AG09309 (cell line): ENCODE data around the gene TANC1.

ENCODE experiments used
- DNase-seq: peaks from one replicate; pipeline ENCODE4 v3.0.0-alpha.2; 2010; ENCODE audit warnings: low read depth
- H3K4me3 ChIP-seq: 2 replicates; pipeline ENCODE4 v1.5.1; 2011; ENCODE audit warnings: mild to moderate bottlenecking, low read depth, low read length, moderate library complexity; ENCODE audit not compliant: control insufficient read depth
- TF ChIP-seq, protein P1 (sequence below): IDR thresholded peaks from 2 replicates; pipeline ENCODE4 v1.5.1; 2011; ENCODE audit warnings: mild to moderate bottlenecking, low read depth, low read length, inconsistent platforms; ENCODE audit not compliant: insufficient read depth, control insufficient read depth; ENCODE audit errors: missing control alignments

TANC1 gene

GRCh38 chr2:159125858-159126257, 157.4 kb downstream of the TANC1 start:
- TF ChIP-seq, protein P1, sequence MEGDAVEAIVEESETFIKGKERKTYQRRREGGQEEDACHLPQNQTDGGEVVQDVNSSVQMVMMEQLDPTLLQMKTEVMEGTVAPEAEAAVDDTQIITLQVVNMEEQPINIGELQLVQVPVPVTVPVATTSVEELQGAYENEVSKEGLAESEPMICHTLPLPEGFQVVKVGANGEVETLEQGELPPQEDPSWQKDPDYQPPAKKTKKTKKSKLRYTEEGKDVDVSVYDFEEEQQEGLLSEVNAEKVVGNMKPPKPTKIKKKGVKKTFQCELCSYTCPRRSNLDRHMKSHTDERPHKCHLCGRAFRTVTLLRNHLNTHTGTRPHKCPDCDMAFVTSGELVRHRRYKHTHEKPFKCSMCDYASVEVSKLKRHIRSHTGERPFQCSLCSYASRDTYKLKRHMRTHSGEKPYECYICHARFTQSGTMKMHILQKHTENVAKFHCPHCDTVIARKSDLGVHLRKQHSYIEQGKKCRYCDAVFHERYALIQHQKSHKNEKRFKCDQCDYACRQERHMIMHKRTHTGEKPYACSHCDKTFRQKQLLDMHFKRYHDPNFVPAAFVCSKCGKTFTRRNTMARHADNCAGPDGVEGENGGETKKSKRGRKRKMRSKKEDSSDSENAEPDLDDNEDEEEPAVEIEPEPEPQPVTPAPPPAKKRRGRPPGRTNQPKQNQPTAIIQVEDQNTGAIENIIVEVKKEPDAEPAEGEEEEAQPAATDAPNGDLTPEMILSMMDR = no peak
- DNase-seq = no peak

DNA sequence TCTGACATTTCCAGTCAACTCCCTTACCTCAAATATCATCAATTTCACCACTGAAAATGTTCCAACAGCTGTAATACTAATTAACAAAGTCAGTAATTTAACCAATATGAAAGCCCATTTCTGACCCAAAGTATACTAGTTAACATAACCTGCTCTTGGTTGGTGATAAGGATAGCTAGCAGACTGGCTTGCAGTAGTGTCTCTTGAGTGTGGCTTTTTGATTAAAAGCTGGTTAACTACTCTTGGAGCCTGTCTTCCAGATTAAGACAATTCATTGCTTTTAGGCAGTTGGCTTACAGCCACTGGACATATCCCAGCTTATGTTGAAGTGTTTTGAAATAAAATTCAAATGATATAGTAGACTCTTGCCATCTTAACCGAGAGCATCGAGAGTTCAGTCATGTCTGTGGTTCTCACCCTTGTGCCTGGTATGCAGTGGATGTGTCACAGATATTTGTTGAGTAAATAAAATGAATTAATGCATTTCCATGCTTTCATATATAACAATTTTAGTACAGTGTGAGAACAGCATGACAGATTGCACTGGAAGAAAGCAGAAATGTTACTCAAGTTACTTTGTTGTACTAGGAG, 158.1 kb downstream of the TANC1 start:
- TF ChIP-seq, protein P1 = no peak
- H3K4me3 ChIP-seq = no peak overlapping the region
- DNase-seq = no peak

More at GRCh38 chr2:159125858-159126257, 157.4 kb downstream of the TANC1 start:
- no peak overlapping the region for H3K4me3 ChIP-seq

- TF ChIP-seq, protein P1 = no peak
- no peak for DNase-seq
Observed at GRCh38 chr2:159128191-159128590, 159.8 kb downstream of the TANC1 start.

DNA sequence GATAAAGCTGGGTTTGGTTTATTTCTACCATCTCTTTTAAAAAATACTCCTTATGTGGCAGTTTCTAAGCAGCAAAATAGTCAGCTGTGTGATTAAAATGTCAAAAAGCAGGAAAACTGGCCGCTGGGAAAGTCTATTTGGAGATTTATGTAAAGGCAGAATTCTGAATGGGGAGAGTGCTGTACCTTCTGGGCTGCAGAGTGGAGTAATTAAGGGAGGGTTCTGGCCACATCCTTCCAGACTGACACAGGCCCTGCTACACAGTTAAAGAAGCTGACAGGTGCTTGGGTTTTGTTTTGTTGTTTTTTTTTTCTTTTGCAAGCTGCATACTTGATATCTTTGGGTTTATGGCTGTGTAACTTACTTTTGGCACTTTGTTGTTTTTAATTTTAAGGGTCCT, 160.8 kb downstream of the TANC1 start:
- TF ChIP-seq, protein P1 = no peak
- no peak overlapping the region for H3K4me3 ChIP-seq
- DNase-seq = no peak

More at GRCh38 chr2:159128191-159128590, 159.8 kb downstream of the TANC1 start:
- no peak overlapping the region for H3K4me3 ChIP-seq

- no peak for DNase-seq
- H3K4me3 ChIP-seq = no peak overlapping the region
- TF ChIP-seq, protein P1 = no peak
Observed at GRCh38 chr2:159129824-159130223, 161.4 kb downstream of the TANC1 start.

GRCh38 chr2:159130302-159130701, 161.9 kb downstream of the TANC1 start:
- TF ChIP-seq, protein P1 = no peak
- no peak for DNase-seq
- no peak overlapping the region for H3K4me3 ChIP-seq
